Measurements from ENCODE around the gene IGSF9.

DNA sequence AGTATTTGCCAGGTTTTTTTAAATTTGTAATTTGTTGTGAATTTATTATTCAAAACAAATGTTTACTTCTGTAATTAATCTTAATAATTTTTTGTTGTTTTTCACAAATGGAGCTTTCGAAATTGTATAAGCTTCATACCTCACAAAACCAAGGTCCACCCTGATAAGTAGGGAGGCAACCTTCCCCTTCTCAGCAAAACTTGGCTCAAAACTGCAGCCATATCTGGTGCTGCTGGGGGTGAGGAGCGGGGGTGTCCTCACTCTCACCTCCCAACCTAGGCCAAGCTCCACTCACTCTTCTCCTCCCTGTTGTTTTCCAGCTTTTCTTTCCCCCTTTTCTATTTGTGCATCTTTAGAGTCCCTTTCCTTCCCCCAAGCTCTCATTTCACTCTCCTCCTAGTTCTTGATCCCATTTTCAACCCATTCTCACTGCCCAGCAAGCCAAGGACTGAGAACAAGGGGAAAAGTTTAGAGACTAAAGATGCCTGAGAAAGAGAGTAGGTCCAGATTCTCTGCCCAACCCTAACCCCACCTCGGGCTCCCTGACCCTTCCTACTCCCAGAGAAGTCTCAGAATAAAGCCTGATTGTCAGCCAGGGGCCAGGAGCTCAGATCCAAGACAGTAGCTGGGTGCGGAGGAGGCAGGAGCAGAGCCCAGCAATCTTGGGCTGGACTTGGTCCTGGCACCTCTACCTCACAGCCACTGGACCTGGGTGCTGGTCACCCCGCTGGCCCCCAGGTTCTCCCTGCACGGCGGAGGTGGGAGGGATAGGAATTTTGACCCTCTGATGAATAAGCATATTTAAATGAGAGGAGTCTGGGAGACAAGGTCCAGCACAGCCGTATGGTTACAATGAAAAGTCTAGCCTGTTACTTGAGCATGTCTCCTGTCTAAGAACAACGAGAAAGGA lies 37.1 kb downstream of the IGSF9 start:
- TF ChIP-seq, protein P1, sequence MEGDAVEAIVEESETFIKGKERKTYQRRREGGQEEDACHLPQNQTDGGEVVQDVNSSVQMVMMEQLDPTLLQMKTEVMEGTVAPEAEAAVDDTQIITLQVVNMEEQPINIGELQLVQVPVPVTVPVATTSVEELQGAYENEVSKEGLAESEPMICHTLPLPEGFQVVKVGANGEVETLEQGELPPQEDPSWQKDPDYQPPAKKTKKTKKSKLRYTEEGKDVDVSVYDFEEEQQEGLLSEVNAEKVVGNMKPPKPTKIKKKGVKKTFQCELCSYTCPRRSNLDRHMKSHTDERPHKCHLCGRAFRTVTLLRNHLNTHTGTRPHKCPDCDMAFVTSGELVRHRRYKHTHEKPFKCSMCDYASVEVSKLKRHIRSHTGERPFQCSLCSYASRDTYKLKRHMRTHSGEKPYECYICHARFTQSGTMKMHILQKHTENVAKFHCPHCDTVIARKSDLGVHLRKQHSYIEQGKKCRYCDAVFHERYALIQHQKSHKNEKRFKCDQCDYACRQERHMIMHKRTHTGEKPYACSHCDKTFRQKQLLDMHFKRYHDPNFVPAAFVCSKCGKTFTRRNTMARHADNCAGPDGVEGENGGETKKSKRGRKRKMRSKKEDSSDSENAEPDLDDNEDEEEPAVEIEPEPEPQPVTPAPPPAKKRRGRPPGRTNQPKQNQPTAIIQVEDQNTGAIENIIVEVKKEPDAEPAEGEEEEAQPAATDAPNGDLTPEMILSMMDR (IDR thresholded peaks at IDR 0.05) = no peak
- no peak for TF ChIP-seq EP300 (IDR thresholded peaks at IDR 0.05)
